ENCODE measurements around the gene ARHGAP12.

ARHGAP12 gene

DNA sequence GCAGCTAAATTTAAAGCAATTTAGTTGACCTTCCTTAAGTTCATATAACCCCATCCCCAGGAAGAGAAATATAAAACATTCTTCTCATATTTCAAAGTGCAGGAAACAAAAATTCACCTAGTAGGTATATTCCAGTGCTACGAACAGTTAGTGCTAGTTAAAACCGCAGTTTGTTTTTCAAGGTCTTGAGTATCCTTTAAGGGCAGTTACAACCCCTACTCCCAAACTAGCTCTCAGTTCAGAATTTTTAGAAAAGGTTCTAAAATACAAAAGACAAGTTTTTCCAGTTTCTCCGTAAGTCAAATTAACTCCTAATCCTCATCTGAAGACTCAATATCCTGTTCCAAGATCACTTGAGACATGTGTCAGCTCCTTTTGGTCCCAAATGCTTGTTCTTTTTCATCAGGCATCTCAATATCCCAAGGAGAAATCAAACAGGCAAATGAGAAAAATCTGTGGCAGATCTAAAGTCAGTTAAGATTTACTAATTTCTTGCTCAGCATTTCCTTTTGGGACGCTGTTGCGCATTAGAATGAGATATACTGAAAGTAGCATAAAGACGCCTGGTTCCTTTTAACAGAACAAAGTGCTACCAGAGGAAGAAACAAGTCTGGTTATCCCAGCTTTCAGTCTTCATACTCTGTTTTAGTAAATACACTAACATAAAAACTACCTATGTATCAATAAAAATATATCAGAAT, 51.8 kb downstream of the ARHGAP12 start:
- Histone ChIP-seq H3F3A (ENCODE audit: control insufficient read depth, insufficient read depth) (no peaks in the 10 kb centered on the region), H3K4me2 (ENCODE audit: low read length) (no peak overlapping the region), H3K27ac (ENCODE audit: low read depth, low read length) (no peak overlapping the region), H3K9me2 (replicated peaks; ENCODE audit: control insufficient read depth, low read length) (no peaks in the 10 kb centered on the region), H3K9me3 (ENCODE audit: control insufficient read depth, insufficient read depth, low read length) (no peaks in the 10 kb centered on the region), H4K20me1 (ENCODE audit: control insufficient read depth, insufficient read depth, low read depth, low read length) (no peaks in the 10 kb centered on the region), H3K27me3 (ENCODE audit: control insufficient read depth, low read length) (no peaks in the 10 kb centered on the region), H3K4me1 (ENCODE audit: control insufficient read depth, low read length) (no peaks in the 10 kb centered on the region), H3K36me3 (ENCODE audit: control insufficient read depth, low read length) (no peaks in the 10 kb centered on the region), H3K4me3 (ENCODE audit: low read length) (no peak overlapping the region), H3K79me2 (ENCODE audit: control insufficient read depth, low read length) (0 out of 2 replicates have a peak, but pooled peaks cover 2% of the 10 kb centered on the region)
- TF ChIP-seq, protein P1, sequence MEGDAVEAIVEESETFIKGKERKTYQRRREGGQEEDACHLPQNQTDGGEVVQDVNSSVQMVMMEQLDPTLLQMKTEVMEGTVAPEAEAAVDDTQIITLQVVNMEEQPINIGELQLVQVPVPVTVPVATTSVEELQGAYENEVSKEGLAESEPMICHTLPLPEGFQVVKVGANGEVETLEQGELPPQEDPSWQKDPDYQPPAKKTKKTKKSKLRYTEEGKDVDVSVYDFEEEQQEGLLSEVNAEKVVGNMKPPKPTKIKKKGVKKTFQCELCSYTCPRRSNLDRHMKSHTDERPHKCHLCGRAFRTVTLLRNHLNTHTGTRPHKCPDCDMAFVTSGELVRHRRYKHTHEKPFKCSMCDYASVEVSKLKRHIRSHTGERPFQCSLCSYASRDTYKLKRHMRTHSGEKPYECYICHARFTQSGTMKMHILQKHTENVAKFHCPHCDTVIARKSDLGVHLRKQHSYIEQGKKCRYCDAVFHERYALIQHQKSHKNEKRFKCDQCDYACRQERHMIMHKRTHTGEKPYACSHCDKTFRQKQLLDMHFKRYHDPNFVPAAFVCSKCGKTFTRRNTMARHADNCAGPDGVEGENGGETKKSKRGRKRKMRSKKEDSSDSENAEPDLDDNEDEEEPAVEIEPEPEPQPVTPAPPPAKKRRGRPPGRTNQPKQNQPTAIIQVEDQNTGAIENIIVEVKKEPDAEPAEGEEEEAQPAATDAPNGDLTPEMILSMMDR (IDR thresholded peaks at IDR 0.05; ENCODE audit: low read depth, low read length, poor library complexity, severe bottlenecking) = no peak
- TF ChIP-seq EZH2phosphoT487 (IDR thresholded peaks at IDR 0.05; ENCODE audit: borderline replicate concordance, low read length) = no peak

GRCh38 chr10:31875608-31876007, 53.0 kb downstream of the ARHGAP12 start:
- no peaks in the 10 kb centered on the region for H3K9me3 ChIP-seq (ENCODE audit: control insufficient read depth, insufficient read depth, low read length)
- no peak for TF ChIP-seq EZH2phosphoT487 (IDR thresholded peaks at IDR 0.05; ENCODE audit: borderline replicate concordance, low read length)
- TF ChIP-seq, protein P1 (IDR thresholded peaks at IDR 0.05; ENCODE audit: low read depth, low read length, poor library complexity, severe bottlenecking) = no peak
- no peak overlapping the region for H3K27ac ChIP-seq (ENCODE audit: low read depth, low read length)
- no peaks in the 10 kb centered on the region for H3K27me3 ChIP-seq (ENCODE audit: control insufficient read depth, low read length)
- no peaks in the 10 kb centered on the region for H3K36me3 ChIP-seq (ENCODE audit: control insufficient read depth, low read length)
- H3K9me2 ChIP-seq (replicated peaks; ENCODE audit: control insufficient read depth, low read length) = no peaks in the 10 kb centered on the region
- H3K4me2 ChIP-seq (ENCODE audit: low read length) = no peak overlapping the region
- H3K79me2 ChIP-seq (ENCODE audit: control insufficient read depth, low read length) = peaks cover 9% of the 10 kb centered on the region; the same call in 1 of the 2 replicates
- no peaks in the 10 kb centered on the region for H3F3A ChIP-seq (ENCODE audit: control insufficient read depth, insufficient read depth)
- H3K4me3 ChIP-seq (ENCODE audit: low read length) = no peak overlapping the region
- no peaks in the 10 kb centered on the region for H3K4me1 ChIP-seq (ENCODE audit: control insufficient read depth, low read length)
- 0 out of 2 replicates have a peak, but pooled peaks cover 3% of the 10 kb centered on the region for H4K20me1 ChIP-seq (ENCODE audit: control insufficient read depth, insufficient read depth, low read depth, low read length)

DNA sequence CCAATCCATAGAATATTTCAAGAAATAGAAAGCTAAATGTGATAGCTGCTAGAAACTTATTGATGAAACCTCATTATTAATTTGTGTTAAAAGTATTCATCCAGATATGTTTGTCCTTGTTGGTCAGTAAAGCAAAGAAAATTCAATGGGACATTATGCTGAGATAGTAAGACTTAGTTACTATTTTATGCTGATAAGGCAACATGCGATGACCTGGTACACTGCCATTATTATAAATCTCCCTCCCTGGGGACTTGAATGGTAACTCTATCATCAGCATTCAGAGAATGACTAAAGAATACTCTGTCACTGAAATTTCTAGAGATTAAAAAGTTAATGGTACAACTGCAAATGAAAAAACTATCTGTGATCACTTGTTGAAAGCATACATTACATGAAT, 54.9 kb downstream of the ARHGAP12 start:
- H3K27me3 ChIP-seq (ENCODE audit: control insufficient read depth, low read length) = no peaks in the 10 kb centered on the region
- no peak overlapping the region for H3K27ac ChIP-seq (ENCODE audit: low read depth, low read length)
- H3K4me2 ChIP-seq (ENCODE audit: low read length) = no peak overlapping the region
- no peaks in the 10 kb centered on the region for H3F3A ChIP-seq (ENCODE audit: control insufficient read depth, insufficient read depth)
- no peak overlapping the region for H3K4me3 ChIP-seq (ENCODE audit: low read length)
- H3K9me3 ChIP-seq (ENCODE audit: control insufficient read depth, insufficient read depth, low read length) = no peaks in the 10 kb centered on the region
- TF ChIP-seq EZH2phosphoT487 (IDR thresholded peaks at IDR 0.05; ENCODE audit: borderline replicate concordance, low read length) = no peak
- TF ChIP-seq, protein P1 (IDR thresholded peaks at IDR 0.05; ENCODE audit: low read depth, low read length, poor library complexity, severe bottlenecking) = no peak
- peaks cover 9% of the 10 kb centered on the region; the same call in 1 of the 2 replicates for H3K79me2 ChIP-seq (ENCODE audit: control insufficient read depth, low read length)
- H3K9me2 ChIP-seq (replicated peaks; ENCODE audit: control insufficient read depth, low read length) = no peaks in the 10 kb centered on the region
- no peaks in the 10 kb centered on the region for H3K4me1 ChIP-seq (ENCODE audit: control insufficient read depth, low read length)
- 0 out of 2 replicates have a peak, but pooled peaks cover 3% of the 10 kb centered on the region for H4K20me1 ChIP-seq (ENCODE audit: control insufficient read depth, insufficient read depth, low read depth, low read length)
- H3K36me3 ChIP-seq (ENCODE audit: control insufficient read depth, low read length) = no peaks in the 10 kb centered on the region
